Measurements from ENCODE around the gene SOX8.

GRCh38 chr16:990516-991291 is 9.1 kb downstream of the SOX8 start:
- TF ChIP-seq EZH2 (IDR thresholded peaks at IDR 0.05; ENCODE audit: insufficient read depth, low read length) (peak; percentile 58), CTCF (IDR thresholded peaks at IDR 0.05; ENCODE audit: insufficient read depth, low read depth, low read length) (no peak)
